ENCODE results near the gene UBL4B.
"Not testable (repeated sequence)": the region's sequence is repeated elsewhere in the genome, so short reads cannot be mapped to it uniquely, and the experiment has no call there.

UBL4B gene

DNA sequence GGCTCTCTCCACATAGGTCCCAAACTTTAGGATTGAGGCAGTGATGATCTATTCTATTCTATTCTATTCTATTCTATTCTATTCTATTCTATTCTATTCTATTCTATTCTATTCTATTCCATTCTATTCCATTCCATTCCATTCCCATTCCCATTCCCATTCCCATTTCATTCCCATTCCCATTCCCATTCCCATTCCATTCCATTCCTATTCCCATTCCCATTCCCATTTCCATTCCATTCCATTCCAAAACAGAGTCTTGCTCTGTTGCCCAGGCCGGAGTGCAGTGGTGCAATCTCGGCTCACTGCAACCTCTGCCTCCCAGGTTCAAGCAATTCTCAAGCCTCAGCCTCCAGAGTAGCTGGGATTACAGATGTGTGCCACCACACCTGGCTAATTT, 32.2 kb upstream of the UBL4B start:
- H3K4me1 Mint-ChIP-seq (ENCODE audit: low read depth); H3K9me3 Mint-ChIP-seq (ENCODE audit: low read depth); H3K36me3 Mint-ChIP-seq; H3K4me3 Mint-ChIP-seq; H3K27ac Mint-ChIP-seq: not testable (repeated sequence)
- H3K27me3 Mint-ChIP-seq, result peaks cover 35% of the 10 kb centered on the region

DNA sequence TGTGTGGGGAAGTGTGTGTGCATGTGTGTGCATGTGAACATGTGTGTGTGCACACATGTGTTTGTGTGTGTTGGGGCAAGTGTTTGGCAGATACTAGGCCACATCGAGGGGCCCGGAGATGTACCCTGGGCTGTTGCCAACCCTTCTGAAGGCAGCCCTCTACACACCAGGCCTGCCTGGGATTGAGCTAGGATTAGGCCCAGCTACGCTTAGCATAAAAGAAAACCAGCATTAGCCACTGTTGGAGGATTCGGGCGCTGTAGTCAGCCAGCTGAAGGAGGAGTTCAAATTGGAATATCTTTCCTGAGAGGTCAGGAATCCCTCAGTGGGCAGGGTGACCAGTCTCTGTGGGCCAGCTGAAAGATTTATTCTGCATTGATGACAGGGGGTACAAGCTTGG, 31.2 kb upstream of the UBL4B start:
- Mint-ChIP-seq H3K27me3 (peaks cover 39% of the 10 kb centered on the region), H3K9me3 (ENCODE audit: low read depth) (no peaks in the 10 kb centered on the region), H3K27ac (no peak overlapping the region), H3K4me1 (ENCODE audit: low read depth) (peaks cover 9% of the 10 kb centered on the region), H3K36me3 (no peaks in the 10 kb centered on the region), H3K4me3 (no peak overlapping the region)

DNA sequence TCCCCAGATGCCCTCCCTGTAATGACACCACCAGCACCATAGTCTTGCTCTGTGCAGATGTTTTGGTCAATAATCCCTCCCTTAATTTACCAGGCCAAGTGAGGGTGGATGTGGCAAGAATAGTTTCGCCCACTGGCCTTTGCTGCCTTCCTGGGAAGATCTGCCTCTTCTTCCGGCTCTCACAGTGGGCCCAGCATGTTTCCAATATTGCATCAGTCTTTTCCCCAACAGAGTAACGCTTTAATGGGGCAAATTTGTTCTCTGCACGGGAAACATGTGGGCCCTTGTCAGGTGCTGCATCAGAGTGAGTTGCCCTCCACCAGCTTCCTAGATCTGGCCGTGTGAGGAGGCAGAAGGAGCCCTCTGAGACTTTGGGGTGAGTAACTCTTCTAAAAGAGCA, 29.8 kb upstream of the UBL4B start:
- Mint-ChIP-seq H3K4me3 (peak overlapping the region; percentile 35), H3K27me3 (peaks cover 39% of the 10 kb centered on the region), H3K36me3 (no peaks in the 10 kb centered on the region), H3K9me3 (ENCODE audit: low read depth) (no peaks in the 10 kb centered on the region), H3K4me1 (ENCODE audit: low read depth) (peaks cover 9% of the 10 kb centered on the region), H3K27ac (no peak overlapping the region)

DNA sequence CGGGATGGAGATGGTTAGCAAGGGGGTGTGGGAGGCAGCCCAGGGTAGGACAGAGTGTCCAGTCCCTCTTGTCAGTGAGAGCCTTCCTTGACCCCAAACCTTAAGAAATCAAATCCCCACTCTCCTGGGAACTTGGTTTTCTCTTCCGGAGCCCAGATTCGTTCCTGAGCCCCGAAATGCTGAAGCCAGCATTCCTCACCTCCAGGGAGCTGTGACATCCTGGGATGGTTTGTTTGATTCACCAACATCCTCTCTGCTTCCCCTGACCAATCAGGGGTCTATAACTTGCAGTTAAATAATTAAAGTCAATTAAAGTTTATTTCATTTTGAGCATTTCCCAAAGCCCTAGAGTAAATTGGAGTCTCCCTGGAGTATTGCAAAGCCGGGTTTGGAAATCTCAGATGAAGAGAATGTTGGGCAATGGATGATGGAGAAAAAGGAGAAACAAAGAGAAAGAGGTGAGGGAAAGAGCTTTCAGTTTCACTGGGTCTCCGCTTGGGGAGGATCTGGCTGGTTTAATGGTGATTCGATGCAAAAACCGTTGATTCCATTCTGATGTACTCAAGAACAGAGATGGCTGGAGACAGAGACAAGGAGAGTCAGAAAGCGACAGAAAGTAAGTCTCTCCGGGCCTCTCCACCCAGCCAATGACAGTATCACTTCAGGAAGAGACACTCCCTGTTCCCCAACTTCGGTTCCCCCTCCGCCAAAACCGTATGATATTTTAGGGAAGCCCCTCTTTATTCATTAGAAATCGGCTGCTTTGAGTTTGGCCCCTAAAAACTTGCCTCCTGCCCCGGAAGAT, 29.0 kb upstream of the UBL4B start:
- Mint-ChIP-seq H3K4me1 (ENCODE audit: low read depth) (peaks cover 9% of the 10 kb centered on the region), H3K36me3 (no peaks in the 10 kb centered on the region), H3K4me3 (peak overlapping the region; percentile 84), H3K27me3 (peaks cover 42% of the 10 kb centered on the region), H3K9me3 (ENCODE audit: low read depth) (no peaks in the 10 kb centered on the region), H3K27ac (no peak overlapping the region)

DNA sequence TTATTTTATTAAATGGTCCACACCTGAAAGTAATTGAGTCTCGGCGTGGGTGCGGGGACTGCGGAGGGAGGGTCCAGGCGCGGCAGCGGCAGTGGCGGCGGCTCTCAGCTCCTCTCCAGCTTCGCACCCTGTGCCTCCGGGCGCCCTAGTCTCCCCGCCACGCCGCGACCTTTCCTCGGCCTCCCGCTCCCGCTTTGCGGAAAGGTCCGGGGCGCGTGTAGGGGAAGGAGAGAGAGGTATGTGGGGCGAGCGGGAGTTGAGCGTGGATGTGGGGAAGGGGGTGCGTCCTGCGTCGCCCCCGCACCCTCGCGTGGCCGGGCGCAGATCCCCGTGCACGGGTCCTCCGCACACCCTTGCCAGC, 28.4 kb upstream of the UBL4B start:
- Mint-ChIP-seq H3K9me3 (ENCODE audit: low read depth) (no peaks in the 10 kb centered on the region), H3K27me3 (peaks cover 41% of the 10 kb centered on the region), H3K4me3 (peak overlapping the region; percentile 84), H3K27ac (no peak overlapping the region), H3K36me3 (no peaks in the 10 kb centered on the region), H3K4me1 (ENCODE audit: low read depth) (peaks cover 9% of the 10 kb centered on the region)

DNA sequence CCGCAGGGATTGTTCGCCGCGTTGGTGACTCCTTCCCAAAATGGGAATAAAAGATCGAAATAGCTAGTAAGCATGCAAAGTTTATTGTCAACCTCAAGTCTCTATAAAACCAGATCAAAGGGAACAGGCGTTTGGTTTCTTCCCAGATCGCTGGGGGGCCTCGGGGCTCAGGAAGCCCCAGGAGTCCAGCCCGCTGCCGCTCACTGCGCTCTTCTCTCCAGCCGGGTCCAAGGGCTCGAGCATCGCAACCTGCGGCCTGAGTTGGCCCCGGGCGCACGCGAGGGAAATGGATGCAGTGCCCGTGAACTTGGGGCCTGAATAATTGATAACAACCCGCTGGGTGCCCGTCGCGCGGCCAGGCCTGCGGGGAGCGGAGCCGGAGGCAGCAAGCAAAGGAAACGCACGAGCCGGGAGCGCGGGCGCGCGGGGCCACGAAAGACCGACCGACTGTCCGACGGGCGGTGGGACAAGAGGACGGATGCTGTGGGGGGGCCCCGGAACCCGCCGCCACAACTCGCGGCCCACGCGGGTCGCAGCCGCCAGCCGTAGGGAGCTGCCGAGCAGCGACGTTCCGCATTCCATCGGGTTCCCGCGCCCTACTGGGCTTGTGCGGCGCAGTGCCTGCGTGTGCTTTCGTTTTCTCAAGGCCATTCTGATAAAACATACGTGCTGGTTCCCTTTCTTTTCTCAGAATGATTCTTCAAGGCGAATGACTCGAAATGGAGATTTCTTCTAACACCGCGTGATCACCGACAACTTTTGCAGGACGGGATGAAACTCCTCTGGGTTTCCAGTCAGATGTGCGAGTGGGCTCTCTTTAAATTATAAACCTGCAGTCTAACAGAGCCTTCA, 27.8 kb upstream of the UBL4B start:
- H3K27me3 Mint-ChIP-seq, result peaks cover 39% of the 10 kb centered on the region
- H3K4me3 Mint-ChIP-seq, result peak overlapping the region; percentile 84
- no peak overlapping the region for H3K27ac Mint-ChIP-seq
- H3K4me1 Mint-ChIP-seq (ENCODE audit: low read depth), result peaks cover 9% of the 10 kb centered on the region
- no peaks in the 10 kb centered on the region for H3K36me3 Mint-ChIP-seq
- H3K9me3 Mint-ChIP-seq (ENCODE audit: low read depth), result no peaks in the 10 kb centered on the region

DNA sequence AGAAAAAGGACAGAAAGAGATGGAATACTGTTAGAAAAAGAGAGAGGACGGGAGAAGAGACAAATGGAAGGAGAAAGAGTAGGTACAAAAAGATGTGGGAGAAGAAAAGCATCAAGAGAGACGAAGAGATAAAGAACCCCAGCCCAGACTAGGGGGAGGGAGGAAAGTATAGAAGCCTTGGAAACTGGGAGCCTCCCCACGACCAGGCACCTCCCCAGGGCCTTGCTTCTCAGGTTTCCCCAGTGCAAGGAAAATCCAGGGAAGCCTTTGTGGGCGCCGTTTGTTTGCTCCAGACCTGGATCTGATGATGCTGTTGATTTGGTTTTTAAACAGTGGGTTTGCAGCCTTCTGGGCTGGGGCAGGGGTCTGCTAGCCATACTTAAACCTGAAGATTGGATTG, 26.6 kb upstream of the UBL4B start:
- peaks cover 38% of the 10 kb centered on the region for H3K27me3 Mint-ChIP-seq
- H3K36me3 Mint-ChIP-seq, result no peaks in the 10 kb centered on the region
- peaks cover 9% of the 10 kb centered on the region for H3K4me1 Mint-ChIP-seq (ENCODE audit: low read depth)
- H3K4me3 Mint-ChIP-seq, result peak overlapping the region; percentile 14
- H3K9me3 Mint-ChIP-seq (ENCODE audit: low read depth), result no peaks in the 10 kb centered on the region
- H3K27ac Mint-ChIP-seq, result no peak overlapping the region

DNA sequence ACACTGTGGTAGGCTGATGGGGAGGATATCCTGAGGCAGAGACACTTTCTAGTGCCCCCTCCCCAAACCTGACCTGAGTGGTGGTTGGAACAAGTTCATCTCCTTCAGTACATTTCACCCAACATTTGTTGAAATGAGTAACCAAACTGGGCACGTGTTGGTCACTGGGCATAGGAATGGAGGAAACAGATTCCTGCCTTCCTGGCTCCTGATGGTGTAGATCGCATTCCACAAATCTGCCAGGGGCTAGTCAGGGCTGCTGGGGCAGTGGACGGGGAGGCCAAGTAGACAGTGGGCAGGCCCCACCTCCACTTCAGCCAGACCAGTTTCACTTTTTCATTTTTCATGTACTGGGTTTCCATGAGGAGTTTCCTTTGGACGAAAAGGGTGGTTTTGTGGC, 25.3 kb upstream of the UBL4B start:
- Mint-ChIP-seq H3K36me3 (no peaks in the 10 kb centered on the region), H3K27ac (no peak overlapping the region), H3K4me1 (ENCODE audit: low read depth) (peaks cover 9% of the 10 kb centered on the region), H3K27me3 (peaks cover 35% of the 10 kb centered on the region), H3K4me3 (no peak overlapping the region), H3K9me3 (ENCODE audit: low read depth) (no peaks in the 10 kb centered on the region)

DNA sequence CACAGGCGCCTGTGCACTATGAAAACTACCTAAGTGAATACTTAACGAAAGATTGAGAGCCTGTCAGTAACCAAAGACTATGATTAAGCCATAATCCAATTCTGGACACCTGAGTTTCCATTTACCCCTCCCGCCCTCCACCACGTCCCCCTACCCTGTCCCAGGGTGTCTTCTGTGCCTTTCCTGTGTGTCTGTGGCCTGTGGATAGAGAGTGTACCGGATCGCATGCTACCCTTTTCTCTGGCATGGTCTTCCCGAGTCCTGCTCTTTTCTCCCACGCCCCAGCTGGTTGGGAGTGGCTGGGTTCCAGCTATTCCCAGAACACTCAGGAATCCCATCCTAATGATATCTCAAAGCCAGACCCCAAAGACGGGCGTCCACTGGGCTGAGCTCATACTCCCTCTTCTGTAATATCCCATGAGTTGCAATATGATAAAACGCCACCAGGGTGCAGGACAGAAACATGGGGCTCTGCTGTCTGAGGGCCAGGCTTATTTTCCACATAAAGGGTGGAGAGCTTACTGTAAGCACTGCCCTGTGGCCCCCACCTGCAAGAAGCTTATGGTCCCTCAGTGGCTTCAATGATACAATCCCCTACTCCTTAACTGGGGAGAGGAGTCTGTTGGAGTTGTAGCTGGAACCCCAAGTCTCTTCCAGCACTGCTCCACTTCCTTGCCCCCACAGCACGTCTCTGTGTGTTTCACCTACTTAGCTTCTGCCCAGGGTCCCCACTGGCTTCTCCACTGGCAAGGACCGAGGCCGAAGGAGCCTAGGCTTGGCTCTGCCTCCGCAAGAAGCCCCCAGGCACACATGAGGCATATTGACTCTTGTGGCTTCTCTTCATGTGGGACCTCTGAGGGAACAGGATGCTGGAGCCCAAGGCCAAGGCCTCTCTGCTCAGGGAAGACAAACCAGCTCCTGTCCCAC, 24.2 kb upstream of the UBL4B start:
- Mint-ChIP-seq H3K27ac (no peak overlapping the region), H3K9me3 (ENCODE audit: low read depth) (no peaks in the 10 kb centered on the region), H3K4me1 (ENCODE audit: low read depth) (peaks cover 9% of the 10 kb centered on the region), H3K4me3 (no peak overlapping the region), H3K27me3 (peaks cover 30% of the 10 kb centered on the region), H3K36me3 (no peaks in the 10 kb centered on the region)

DNA sequence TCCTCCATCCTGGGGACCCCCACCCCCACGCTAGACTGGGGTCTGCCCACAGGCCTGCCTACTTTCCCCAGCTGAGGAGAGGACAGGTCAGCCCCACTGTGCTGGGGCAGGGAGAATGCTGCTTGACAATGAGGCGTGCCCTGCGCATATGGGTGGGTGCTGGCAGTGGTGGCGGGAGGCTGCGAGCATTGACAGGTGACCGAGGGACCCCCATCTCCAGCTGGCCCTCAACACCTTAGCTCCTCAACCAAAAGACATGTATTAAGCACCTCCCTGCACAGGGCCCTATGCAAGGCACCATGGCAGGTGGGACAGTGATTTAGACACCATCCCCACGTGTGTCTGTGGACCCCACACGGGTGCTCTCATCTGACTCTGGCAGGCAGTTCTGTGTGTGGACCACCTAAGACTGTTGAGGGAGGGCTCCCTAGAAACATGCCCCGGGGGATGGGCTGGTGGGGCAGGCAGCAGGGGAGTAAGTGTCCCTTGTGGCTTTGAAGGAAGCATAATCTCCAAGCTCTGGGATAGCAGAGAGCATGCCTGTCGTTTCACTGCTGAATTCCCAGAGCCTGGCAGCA, 23.4 kb upstream of the UBL4B start:
- H3K9me3 Mint-ChIP-seq (ENCODE audit: low read depth), result no peaks in the 10 kb centered on the region
- peaks cover 25% of the 10 kb centered on the region for H3K27me3 Mint-ChIP-seq

DNA sequence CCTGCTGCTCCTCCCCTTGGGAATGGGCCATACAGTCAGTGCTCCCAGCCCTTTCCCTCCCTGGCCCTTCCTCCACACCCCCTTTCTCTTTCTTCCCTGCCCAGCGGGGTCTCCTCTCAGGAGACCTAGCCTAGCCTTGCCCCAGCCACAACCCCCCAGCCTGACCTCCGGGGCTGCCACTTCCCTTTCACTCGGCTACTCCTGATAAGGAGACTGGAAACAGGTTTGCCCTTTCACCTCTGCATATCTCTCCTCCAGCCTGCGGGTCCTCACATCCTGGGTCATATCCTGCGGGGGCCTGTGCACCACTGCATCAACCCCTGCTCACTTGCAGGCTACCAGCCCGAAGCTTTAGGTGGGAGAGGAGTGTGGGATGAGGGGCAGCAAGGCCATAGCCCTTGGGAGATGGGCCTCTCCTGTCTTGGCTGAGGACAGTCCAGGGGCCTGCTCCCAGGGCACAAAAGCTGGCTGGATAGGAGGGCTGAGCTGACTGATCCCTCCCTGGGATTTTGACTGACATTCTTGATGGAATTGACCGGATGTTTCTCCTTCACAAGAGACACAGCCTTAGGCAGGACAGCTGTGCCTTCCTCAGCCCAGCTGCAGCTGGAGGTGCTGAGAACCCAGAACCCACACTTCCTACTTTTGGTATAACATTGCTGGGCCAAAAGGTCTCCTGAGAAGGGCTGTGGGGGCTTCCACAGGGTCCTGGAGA, 22.5 kb upstream of the UBL4B start:
- Mint-ChIP-seq H3K9me3 (ENCODE audit: low read depth) (no peaks in the 10 kb centered on the region), H3K27ac (no peak overlapping the region), H3K27me3 (peaks cover 25% of the 10 kb centered on the region), H3K4me3 (no peak overlapping the region), H3K4me1 (ENCODE audit: low read depth) (peaks cover 2% of the 10 kb centered on the region), H3K36me3 (no peaks in the 10 kb centered on the region)

More for the DNA sequence above, 23.4 kb upstream of the UBL4B start:
- H3K4me3 Mint-ChIP-seq, result no peak overlapping the region
- H3K4me1 Mint-ChIP-seq (ENCODE audit: low read depth), result peaks cover 2% of the 10 kb centered on the region
- H3K27ac Mint-ChIP-seq, result no peak overlapping the region
- no peaks in the 10 kb centered on the region for H3K36me3 Mint-ChIP-seq

DNA sequence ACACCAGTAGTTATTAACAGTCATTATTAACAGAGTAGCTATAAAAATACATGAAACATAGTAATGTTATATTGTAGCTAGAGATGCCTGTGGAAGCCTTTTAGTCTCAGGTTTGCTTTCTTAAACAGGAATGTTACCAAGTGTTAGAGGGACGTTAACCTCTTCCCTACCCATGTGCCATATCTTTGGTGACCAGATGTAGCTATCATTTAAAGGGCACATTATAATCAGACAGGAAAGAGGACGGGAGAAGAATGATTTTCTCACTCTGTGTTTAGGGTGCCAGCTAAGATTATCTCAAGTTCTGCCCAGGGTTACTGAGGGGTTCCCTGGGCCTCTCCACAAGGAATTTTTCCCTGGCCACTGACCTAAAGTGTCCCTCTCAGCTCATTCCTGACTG, 20.9 kb upstream of the UBL4B start:
- Mint-ChIP-seq H3K36me3 (no peaks in the 10 kb centered on the region), H3K9me3 (ENCODE audit: low read depth) (no peaks in the 10 kb centered on the region), H3K27ac (no peak overlapping the region), H3K27me3 (peaks cover 18% of the 10 kb centered on the region), H3K4me3 (no peak overlapping the region), H3K4me1 (ENCODE audit: low read depth) (no peaks in the 10 kb centered on the region)

DNA sequence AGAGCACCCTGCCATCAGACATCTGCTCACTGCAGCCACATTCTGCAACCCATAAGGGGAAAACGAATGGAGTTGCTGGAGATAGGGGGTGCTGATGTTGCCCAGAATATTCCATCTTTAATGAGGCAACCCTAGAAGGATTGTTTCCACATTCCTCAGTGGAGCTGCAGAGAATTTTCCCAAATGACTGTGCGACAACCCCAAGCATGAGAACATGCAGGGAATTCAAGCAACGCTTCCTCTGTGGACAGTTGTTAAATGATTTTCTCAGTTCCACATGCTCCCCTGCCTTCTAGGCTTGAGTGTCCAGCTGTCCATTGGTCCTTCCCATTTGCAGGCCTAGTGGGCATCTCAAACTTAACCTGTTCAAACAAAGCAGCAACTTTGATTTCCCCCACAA, 20.5 kb upstream of the UBL4B start:
- no peak overlapping the region for H3K4me3 Mint-ChIP-seq
- H3K27ac Mint-ChIP-seq, result no peak overlapping the region
- no peaks in the 10 kb centered on the region for H3K4me1 Mint-ChIP-seq (ENCODE audit: low read depth)
- H3K9me3 Mint-ChIP-seq (ENCODE audit: low read depth), result no peaks in the 10 kb centered on the region
- H3K36me3 Mint-ChIP-seq, result no peaks in the 10 kb centered on the region
- H3K27me3 Mint-ChIP-seq, result peaks cover 18% of the 10 kb centered on the region

DNA sequence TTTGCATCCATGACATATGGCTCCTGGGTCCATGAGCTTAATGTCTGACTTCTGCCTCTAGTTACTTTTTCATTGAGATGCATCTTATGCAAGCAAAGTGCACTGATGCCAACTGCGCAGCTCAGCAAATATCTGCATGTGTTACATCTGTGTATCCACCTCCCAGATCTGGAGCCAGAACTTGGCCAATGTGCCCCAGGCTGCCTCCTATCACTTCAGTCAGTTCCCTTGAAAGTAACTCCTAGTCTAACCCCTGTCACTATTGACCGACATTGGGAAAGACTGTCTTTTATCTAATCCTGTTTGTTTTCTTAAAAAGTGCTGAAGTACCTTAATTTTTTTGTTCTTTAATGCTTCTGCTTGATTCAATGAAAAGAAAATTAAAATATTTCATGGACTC, 19.3 kb upstream of the UBL4B start:
- Mint-ChIP-seq H3K4me1 (ENCODE audit: low read depth) (no peaks in the 10 kb centered on the region), H3K9me3 (ENCODE audit: low read depth) (no peaks in the 10 kb centered on the region), H3K4me3 (no peak overlapping the region), H3K27ac (no peak overlapping the region), H3K27me3 (peaks cover 16% of the 10 kb centered on the region), H3K36me3 (no peaks in the 10 kb centered on the region)
